Esophagus muscularis mucosa (tissue), 3 donors: ENCODE data around the gene TGFBR3.

ENCODE experiments used
- CTCF ChIP-seq, 3 experiments: fragments of 200-600 bp in 2 of 3; fragments of 450-650 bp in 1 of 3; sonication (generic) in 2 of 3; IDR thresholded peaks; one replicate each; pipeline ENCODE4 v1.5.1; 2017 to 2019; ENCODE audit warnings: antibody characterized with exemption in 3 of 3, mild to moderate bottlenecking in 2 of 3, moderate library complexity in 1 of 3
- POLR2A ChIP-seq: fragments of 450-650 bp; IDR thresholded peaks from one replicate; pipeline ENCODE4 v1.6.1; 2017; ENCODE audit warnings: antibody characterized with exemption, moderate library complexity, mild to moderate bottlenecking, low read depth

DNA sequence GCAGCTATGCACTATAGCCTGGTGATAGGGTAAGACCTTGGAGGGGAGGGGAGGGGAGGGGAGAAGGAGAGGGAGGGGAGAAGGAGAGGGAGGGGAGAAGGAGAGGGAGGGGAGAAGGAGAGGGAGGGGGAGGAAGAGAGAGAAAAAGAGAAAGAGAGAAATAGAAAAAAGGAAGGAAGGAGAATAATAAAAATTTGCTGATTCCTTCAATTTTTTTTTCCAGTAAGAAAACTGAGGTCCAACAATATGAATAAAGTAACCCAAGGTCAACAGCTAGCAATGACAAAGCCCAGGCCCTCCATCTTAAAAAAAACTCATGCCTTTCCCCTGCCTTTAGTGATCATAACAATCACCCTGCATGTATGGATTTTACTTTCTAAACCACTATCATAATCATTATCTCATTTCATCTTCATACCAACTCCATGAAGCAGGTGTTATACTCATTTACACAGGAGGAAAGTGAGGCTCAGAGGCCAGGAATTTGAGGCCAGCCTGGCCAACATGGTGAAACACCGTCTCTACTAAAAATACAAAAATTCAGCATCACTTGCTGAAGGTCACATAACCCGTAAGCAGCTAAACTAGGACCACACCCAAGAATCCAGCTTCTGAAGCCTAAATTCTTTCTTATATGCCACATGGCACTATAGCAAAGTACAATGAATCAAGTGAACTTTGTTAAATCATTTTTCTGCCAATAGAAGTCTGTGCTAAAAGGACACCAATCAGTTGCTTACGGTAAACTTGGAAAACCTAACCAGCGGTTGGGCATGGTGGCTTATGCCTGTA, 39.9 kb upstream of the TGFBR3 start:
- no peak for TF ChIP-seq CTCF (IDR thresholded peaks at IDR 0.05)
- no peak for TF ChIP-seq POLR2A
